Measurements from ENCODE around the gene NLRP3.
A peak's percentile ranks its signal among the peaks of the same experiment; 100 is the strongest.
"Not testable (repeated sequence)": the region's sequence is repeated elsewhere in the genome, so short reads cannot be mapped to it uniquely, and the experiment has no call there.

Gene NLRP3

DNA sequence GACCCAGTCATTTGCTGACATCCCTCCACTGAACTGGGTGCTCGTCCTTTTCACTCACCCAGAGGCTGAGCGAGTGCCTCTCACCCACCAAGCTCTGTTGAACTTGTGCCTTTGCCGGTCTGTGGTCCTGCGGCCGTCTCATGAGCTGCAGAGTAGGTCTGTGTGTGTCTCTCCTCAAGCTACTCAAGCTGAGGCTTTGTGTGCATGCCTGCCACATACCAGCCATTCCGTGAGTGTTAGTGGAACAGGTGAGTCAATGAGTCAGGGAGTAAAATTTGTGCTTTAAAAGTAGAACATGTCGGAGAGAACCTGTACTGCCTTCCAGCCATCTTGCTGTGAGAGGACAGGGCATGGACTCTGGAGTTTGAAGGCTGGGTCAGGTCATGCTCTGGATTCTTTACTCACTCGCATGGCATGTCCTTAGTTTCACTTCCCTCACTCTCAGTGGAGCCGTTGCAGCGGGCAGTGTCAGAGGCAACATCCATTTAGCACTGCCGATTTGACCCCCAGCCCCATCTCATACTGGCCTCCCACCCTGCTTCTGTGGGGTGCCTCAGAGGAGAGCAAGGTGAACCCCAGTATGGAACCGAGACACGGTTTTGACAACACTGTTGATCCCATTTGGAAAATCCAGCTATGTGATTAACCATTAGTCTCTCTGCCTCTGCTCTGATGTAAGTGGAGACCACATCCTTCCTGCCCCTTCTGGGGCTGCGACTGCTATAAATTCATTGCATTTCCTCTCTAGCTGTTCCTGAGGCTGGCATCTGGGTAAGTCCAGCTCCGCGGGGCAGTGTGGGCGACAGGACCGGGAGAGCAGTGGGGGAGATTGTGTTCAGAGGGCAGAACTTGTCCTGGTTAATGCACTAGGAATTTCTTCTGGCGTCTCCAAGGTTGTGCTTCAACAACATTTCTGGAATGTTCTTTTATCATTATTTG lies at the start of gene NLRP3:
TSS of gene NLRP3 (plus strand) at position 751 of the 939 bp plus-strand sequence. CDS start 2,628 bp downstream, outside the sequence.
- DNase-seq, result peak; percentile 46

DNA sequence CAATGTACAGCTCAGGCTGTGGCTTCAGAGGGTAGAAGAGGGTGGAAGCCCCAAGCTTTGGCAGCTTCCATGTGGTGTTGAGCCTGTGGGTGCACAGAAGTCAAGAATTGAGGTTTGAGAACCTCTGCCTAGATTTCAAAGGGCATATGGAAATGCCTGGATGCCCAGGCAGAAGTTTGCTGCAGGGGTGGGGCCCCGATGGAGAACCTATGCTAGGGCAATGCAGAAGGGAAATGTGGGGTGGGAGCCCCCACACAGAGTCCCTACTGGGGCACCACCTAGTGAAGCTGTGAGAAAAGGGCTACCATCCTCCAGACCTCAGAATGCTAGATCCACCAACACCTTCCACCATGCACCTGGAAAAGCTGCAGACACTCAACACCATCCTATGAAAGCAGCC lies 49.6 kb upstream of the NLRP3 start:
- DNase-seq, result not testable (repeated sequence)

DNA sequence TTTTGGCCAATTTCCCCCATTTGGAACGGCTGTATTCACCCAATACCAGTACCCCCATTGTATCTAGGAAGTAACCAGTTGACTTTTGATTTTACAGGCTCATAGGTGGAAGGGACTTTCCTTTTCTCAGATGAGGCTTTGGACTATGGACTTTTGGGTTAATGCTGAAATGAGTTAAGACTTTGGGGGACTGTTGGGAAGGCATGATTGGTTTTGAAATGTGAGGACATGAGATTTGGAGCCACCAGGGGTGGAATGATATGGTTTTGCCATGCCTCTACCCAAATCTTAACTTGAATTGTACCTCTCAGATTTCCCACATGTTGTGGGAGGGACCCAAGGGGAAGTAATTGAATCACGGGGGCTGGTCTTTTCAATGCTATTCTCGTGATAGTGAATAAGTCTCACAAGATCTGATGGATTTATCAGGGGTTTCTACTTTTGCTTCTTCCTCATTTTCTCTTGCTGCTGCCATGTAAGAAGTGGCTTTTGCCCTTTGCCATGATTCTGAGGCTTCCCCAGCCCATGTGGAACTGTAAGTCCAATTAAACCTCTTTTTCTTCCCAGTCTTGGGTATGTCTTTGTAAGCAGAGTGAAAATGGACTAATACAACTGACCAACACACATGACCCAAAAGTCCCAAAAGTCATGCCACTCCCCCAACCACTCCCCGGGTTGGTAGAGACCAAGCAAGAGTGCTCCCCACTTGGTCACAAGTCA lies 48.9 kb upstream of the NLRP3 start:
- no peak for DNase-seq

DNA sequence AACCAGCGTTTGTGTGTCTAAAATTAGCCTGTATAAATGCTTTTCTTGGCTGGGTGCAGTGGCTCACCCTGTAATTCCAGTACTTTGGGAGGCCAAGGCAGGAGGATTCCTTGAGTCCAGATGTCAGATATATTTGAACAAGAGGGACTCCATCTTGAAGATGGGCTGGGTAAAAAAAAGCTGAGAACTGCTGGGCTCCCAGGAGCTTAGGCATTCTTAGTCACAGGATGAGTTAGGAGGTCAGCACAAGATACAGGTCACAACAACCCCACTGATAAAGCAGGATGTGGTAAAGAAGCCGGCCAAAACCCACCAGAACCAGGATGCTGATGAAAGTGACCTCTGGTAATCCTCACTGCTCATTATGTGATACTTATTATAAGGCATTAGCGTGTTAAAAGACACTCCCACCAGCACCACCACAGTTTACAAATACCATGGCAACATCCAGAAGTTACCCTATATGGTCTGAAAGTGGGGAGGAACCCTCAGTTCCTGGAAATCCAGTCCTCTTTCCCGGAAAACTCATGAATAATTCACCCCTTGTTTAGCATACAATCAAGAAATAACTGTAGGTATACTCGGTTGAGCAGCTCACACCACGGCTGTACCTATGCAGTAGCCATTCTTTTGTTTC lies 48.1 kb upstream of the NLRP3 start:
- no peak for DNase-seq

DNA sequence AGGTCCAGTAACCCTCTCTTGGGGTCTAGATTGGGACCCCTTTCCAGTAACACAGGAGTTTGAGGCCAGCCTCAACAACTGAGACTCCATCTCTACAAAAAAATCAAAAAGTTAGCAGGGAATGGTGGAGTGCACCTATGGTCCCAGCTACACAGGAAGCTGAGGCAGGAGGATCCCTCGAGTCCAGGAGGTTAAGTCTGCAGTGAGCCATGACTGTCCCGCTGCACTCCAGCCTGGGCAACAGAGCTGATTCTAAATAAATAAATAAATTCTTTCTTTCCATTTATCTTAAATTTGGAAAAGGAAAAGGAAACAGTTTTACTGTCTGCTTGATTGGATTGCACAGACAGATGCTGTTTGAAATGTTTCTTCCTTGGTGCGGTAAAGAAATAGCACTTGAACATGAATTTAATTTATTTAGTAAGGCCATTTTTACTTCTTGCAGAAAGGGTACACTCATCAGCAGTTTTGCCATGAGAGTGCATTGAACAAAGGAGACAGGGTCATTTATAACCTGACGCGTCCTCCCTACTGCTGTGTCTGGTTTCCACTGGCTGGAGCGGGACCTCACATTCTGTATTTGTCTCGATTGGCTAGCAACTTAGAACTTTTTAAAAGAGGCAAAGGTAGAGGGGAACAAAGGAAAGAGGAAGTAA lies 47.4 kb upstream of the NLRP3 start:
- no peak for DNase-seq

DNA sequence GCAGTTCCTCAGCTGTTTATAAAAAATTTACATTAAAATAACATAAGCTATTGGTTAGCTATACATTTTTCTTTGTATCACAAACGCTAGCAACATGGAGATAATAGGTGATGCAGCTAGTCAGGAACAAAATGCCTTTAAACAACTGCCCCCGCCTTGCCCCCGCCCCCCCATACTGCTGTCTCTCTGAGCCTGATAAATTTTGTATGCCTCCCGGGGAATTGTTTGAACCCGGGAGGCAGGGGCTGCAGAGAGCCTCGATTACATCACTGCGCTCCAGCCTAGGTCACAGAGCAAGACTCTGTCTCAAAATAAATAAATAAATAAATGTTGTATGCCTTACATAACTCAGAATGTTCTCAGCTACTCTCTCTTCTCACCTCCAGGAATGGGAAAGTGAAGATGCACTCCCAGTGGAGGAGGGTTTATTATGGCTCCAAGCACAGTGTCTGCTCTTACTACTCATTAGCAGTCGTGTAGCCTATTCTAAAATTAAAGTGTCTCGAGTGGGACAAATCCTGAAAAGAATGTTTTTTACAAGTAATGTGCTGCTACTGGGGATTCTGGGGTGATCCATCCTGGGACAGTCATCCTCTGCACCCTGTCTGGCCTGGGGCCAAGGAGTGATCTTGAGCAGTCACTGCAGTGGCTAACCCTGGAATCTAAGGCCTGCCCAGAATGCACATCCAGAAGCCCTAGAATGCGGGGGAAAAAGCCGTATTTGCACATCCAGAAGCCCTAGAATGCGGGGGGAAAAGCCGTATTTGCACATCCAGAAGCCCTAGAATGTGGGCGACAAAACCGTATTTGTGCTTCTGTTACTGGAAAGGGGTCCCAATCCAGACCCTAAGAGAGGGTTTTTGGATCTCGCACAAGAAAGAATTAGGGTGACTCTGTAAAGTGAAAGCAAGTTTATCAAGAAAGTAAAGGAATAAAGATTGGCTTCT lies 44.9 kb upstream of the NLRP3 start:
- DNase-seq, result no peak

DNA sequence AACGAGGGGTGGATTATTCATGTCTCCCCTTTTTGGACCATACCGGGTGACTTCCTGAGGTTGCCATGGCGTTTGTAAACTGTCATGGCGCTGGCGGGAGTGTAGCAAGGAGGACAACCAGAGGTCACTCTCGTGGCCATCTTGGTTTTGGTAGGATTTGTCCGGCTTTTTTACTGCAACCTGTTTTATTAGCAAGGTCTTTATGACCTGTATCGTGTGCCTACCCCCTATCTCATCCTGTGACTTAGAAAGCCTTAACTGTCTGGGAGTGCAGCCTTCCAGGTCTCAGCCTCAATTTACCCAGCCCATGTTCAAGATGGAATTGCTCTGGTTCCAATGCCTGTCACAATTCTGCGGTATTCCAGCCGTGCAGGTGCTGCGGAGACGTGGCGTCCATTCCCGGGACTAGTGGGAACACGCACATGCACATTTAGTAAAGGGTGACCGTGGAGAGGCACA lies 44.1 kb upstream of the NLRP3 start:
- no peak for DNase-seq

DNA sequence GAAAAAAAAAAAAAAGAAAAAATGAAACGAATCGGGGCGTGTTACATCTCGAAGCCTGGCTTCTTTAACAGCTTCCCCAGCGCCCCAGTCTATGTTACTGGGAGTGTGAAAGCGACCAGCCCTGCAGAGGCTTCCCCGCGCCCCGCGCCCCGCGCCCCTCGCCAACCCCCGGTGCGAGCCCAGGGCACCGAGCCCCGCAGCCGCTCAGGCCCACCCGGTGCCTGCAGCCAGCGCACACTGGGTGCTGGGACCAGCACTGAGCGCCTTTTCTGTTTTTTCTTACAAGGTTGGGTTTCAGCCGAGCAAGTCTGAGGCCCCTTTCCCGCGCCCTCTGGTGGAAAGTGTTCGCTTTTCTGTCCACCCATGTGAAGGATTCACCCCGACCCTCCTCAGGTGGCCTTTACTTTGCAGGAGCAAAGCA lies 42.2 kb upstream of the NLRP3 start:
- DNase-seq, result peak; percentile 59

DNA sequence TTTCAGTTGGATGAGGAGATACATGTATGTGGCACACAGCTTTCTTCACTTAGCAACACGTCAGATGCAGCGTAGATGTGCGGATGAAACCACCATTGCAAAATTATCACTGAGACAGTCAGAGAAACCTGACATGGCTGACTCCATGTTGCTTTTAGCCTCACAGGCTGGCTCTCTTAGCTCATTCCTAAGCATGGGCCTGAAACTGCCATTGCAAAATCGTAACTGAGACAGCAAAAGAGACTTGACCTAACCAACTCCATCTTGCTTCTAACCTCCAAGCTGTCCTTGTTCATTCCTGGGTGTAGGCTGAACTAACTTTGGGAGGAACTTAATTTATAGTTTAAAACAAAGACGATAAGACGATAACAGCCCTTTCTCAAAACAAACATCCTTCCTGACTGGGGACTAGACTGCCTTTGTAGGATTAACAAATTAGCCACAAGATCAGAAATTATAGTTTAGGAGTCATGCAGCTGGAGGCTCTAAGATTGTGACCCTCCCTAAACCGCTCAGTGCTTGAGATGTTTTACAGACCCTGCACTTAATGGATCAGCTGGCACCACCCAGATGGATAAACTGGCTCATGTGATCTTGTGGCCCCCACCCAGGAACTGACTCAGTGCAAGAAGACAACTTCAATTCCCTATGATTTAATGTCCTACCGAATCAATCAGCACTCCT lies 41.2 kb upstream of the NLRP3 start:
- DNase-seq, result not testable (repeated sequence)

DNA sequence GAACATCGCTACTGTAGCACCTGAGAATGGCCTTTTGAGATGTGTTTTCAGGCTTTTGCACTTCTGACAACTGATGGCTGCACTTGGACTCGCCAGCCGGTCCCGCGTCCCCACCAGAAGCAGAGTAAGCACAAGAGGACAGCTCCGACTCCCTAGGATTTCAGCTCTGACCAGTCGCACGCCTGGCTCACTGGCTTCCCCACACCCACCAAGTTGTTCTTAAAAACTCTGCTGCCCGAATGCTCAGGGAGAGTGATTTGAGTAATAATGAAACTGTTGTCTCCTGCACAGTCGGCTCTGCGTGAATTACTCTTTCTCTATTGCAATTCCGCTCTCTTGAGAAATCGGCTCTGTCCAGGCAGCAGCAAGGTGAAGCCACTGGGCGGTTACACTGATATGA lies 40.2 kb upstream of the NLRP3 start:
- no peak for DNase-seq

DNA sequence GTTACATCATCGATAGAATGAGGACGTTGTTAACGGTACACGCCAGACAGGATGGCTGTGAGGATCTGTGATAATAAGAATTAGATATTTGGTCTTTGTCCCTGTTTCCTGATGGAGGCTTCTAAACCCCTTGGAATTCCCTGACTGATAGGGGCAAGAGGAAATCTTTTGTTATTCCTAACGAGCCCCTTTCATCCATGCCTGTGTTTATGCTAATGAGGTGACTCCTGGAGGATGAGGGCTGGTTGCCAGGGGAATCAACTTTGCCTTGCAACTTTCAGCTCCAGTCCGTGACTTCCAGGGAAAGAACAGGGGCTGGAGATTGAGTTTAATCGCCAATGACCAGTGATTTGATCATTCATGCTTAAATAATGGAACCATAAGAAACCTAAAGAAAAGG lies 39.3 kb upstream of the NLRP3 start:
- DNase-seq, result no peak

DNA sequence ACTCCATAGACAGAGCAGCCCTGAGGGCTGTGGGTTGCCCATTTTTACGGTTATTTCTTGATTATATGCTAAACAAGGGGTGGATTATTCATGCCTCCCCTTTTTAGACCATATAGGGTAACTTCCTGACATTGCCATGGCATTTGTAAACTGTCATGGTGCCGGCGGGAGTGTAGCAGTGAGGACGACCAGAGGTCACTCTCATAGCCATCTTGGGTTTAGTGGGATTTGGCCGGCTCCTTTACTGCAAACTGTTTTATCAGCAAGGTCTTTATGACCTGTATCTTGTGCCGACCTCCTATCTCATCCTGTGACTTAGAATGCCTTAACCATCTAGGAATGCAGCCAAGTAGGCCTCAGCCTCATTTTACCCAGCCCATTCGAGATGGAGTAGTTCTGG lies 38.3 kb upstream of the NLRP3 start:
- not testable (repeated sequence) for DNase-seq

DNA sequence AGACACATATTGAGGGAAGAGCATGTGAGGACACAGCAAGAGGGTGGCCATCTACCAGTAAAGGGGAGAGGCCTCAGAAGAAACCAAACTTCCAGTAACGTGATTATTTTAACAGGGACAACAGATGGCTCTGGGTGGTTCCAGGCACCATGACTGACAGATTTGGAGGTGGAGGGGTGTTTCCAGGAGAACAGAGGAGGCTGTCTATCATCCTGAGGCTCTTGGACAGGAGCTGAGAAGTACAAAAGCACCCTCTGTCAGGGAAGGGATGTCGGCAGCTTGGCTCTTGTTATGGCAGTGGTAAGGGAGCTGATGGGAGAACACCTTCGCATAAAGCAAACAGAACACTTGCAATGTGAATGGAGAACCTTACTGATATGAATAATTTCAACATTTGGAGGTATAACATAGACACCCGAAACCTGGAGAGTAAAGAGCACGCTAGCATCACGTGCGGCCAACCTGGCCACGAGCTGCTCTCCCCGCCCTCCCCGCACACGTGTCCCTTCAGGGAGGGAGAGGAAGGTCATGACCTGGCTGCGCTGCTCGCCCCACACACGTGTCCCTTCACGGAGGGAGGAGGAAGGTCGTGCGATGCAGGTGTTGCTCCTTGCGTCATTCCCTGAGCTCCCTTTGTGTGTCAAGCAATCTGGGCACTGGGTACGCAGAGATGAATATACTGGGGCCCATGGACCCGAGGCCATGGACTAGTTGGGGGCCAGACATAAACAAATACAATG lies 37.5 kb upstream of the NLRP3 start:
- DNase-seq, result no peak

DNA sequence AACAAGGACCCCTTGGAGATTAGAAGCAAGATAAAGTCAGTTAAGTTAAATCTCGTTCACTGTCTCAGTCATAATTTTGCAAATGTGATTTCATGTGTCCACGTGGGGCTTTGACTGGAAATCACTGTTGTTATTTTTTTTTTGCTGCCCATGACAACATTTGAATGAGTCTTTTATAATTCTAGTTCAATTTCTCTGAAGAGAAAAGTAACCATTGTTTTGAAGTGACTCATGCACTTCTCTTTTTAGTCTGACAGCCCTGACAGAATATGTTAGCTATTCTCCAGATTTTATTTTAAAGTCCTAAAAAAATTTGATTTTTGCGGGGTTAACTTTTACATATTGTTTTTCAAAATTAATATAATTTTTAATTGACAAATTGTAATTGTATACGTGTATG lies 30.7 kb upstream of the NLRP3 start:
- peak; percentile 23 for DNase-seq

DNA sequence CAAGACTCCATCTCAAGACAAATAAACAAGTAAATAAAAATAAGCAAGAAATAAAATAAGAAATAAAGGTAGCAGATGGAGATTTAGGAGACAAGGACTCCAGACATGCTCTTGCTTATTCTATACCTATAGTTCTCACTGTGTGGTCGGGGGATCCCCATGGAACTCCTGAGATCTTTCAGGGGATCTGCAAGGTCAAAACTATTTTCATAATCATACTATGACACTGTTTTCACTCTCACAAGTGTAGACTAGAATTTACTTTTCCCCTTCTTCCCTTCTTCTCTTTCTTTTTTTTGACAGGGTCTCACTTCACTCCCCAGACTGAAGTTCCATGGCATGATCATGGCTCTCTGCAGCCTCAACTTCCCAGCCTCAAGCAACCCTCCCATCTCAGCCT lies 29.8 kb upstream of the NLRP3 start:
- DNase-seq, result peak; percentile 25

DNA sequence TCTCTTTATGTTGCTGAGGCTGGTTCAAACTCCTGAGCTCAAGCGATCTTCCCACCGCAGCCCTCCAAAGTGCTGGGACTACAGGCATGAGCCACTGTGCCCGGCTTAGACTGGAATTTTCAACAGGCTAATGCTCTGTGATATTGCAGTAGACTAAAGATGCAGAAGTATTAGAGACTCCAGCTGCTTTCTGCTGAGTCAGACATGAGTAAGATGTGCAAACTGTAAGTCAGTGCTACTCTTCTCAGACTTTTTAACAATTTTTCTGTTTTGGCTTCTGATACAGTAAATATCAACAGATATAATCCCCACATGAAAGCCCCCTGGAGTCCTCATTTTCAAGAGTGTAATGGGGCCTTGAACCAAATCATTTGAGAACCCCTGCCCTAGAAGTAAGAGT lies 29.3 kb upstream of the NLRP3 start:
- DNase-seq, result no peak

DNA sequence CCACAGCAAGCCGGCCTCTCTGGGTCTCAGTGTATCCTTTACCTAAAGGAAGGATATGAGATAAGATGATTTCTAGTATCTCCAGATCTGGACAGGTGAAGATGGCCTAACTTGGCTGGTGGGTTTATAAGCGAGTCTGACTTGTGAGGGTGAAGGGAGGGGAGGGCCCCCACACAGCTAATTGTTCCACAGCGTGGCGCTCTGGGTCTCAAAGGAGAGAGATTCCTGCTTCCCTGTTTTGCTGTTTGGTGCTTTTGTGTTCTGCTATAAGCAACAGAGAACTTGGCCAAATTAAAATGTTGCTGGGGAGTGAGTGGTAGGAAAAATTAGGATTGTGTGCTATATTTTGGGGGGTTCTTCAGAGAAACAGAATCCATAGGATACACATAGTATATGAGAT lies 28.9 kb upstream of the NLRP3 start:
- DNase-seq, result no peak

DNA sequence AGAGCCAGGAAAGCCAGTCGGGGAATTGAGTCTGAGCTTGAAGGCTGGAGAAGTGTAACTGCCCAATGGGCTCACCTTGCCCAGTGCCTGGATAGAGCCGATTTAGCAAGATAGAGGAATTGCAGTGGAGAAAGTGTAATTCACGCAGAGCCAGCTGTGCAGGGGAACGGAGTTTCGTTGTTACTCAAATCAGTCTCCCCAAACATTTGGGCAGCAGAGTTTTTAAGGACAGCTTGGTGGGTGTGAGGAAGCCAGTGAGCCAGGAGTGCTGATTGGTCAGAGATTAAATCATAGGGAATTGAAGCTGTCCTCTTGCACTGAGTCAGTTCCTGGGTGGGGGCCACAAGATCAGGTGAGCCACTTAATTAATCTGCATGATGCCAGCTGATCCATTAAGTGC lies 28.4 kb upstream of the NLRP3 start:
- DNase-seq, result no peak

DNA sequence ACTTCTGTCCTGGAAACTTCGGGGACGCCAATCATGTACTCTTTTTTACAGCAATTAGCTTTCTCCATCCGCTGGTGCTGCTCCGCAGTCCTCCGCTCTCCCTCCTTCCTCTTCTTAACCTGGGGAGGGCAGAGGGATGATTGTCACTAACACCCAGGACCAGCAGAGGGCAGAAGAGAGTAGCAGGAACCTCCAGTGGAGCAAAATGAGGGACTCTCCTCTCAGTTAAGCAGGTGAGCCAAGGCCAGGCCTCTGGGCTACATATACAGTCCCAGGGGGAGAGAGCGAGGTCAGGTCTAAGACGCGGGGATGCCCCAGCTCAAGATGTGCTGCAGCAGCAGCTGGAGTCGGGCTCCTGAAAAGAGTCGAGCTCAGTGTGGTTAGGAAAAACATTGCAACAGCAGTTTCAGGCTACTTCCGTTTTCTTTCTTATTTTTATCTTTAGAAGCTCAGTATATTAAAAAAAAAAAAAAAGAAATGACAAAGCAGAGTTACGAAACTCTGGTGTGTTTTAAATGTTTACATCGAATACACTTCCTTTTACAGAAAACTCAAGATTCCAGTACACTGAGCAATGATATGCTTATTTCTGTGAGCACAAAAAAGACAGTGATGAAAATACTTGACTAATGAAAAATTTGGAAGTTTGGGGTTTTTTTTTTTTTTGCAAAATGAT lies 25.7 kb upstream of the NLRP3 start:
- DNase-seq, result peak; percentile 88

DNA sequence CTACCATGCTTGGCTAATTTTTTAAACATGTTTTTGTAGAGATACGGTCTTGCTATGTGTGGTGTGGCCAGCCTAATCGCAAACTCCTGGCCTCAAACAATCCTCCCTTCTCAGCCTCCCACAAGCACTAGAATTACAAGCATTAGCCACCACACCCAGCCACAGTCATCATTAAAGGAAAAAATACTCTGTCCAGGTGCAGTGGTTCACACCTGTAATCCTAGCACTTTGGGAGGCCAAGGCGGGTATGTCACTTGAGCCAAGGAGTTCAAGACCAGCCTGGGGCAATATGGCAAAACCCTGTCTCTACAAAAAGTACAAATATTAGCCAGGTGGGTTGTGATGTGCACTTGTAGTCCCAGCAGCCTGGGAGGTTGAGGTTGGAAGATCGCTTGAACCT lies 25.0 kb upstream of the NLRP3 start:
- DNase-seq, result no peak
